Lower leg skin (tissue), 3 donors: Measurements from ENCODE around the gene NACC1.

Experiments
- CTCF ChIP-seq, 3 donors: fragments of 450-650 bp; IDR thresholded peaks; one replicate each; pipeline ENCODE4 v1.5.1; 2016; ENCODE audit warnings: antibody characterized with exemption in 3 of 3, mild to moderate bottlenecking in 3 of 3, moderate library complexity in 2 of 3
- POLR2A ChIP-seq, 2 donors: fragments of 450-650 bp; IDR thresholded peaks; one replicate each; pipeline ENCODE4 v1.6.1; 2016 to 2017; ENCODE audit warnings: antibody characterized with exemption in 2 of 2, mild to moderate bottlenecking in 1 of 2, moderate library complexity in 1 of 2

GRCh38 chr19:13090511-13091231, 27.4 kb upstream of the NACC1 start:
- TF ChIP-seq CTCF (IDR thresholded peaks at IDR 0.05) (no peak), POLR2A (IDR thresholded peaks at IDR 0.05) (no peak)
